ENCODE results near the gene WASF1.

WASF1 gene

DNA sequence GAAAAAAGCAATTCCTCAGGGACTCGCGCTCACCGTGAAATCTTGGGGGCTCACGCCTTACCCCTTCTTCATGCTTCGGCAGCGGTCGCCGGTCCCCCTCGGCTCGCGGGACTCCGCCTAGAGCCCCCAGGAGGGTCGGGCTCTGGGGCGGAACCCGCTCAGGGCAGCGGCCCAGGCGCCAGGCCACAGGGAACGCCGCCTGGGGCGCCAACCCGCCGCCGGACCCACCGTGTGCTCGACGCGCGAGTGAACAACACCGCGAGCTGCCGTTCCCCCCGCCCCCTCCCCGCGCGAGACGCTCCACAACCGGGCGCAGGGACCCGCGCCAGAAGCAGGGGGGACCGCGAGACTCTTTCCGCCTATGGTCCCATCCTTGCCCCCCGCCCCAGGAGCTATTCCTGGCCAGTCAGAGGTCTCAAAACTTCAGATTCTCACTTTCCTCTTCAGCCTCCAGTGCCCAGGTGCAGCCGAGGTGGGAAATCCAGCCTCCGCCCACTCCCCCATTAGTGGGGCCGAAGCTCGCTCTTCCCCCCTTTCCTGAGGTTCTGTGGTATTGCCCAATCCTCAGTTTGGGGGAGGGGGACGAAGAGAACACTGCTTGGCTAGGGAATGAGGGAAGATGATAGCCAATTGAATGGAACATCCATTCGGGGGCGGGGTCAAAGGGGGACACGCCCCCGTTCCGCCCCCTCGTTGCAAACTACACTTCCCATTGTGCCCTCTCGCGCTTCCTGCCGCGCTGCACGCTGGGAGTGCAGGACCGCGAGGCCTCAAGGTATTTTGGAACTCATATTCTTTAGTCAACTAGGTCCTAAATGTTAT is at the start of gene WASF1:
TSS of gene WASF1 (minus strand) at position 265 of the 822 bp plus-strand sequence. CDS start 52,069 bp downstream, outside the sequence.
- TF ChIP-seq, protein P1, sequence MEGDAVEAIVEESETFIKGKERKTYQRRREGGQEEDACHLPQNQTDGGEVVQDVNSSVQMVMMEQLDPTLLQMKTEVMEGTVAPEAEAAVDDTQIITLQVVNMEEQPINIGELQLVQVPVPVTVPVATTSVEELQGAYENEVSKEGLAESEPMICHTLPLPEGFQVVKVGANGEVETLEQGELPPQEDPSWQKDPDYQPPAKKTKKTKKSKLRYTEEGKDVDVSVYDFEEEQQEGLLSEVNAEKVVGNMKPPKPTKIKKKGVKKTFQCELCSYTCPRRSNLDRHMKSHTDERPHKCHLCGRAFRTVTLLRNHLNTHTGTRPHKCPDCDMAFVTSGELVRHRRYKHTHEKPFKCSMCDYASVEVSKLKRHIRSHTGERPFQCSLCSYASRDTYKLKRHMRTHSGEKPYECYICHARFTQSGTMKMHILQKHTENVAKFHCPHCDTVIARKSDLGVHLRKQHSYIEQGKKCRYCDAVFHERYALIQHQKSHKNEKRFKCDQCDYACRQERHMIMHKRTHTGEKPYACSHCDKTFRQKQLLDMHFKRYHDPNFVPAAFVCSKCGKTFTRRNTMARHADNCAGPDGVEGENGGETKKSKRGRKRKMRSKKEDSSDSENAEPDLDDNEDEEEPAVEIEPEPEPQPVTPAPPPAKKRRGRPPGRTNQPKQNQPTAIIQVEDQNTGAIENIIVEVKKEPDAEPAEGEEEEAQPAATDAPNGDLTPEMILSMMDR (IDR thresholded peaks at IDR 0.05; ENCODE audit: low read depth, low read length): no peak

DNA sequence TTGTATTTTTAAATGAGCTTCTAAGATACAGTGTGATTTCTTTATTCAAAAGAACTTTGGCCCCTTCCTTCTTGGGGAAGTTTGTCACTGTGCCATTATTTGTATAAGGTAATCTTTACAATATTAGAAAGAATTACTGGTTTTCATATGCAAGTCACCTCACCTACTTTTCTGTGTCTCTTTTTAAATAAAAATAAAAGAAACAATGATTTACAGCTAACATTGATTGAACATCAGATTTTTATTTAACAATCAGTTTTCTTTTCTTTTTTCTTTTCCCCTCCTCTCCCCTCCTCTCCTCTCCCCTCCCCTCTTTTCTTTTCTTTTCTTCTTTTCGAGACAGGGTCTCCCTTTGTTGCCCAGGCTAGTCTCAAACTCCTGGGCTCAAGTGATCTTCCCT is 46.8 kb upstream of the WASF1 start:
- DNase-seq (ENCODE audit: extremely low read depth, low read depth): no peak
- TF ChIP-seq, protein P1 (IDR thresholded peaks at IDR 0.05; ENCODE audit: low read depth, low read length): no peak

More for the DNA sequence above, at the start of gene WASF1:
- DNase-seq (ENCODE audit: extremely low read depth, low read depth): peak; percentile 97

DNA sequence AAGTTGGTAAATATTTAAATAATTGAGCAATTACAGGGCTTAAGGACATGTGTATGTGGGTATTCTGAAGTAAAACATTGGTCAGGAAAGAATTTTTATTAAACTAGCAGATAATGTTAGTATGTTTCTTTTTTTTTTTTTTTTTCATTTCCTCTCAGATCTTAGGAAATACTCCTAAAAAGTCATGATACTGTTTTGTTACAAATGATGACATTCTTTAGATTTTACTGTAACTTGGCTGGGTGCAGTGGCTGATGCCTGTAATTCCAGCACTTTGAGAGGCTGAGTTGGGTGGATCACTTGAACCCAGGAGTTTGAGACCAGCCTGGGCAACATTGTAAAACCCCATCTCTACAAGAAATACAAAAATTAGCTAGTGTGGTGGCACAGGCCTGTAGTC is 42.3 kb upstream of the WASF1 start:
- TF ChIP-seq, protein P1 (IDR thresholded peaks at IDR 0.05; ENCODE audit: low read depth, low read length): no peak
- no peak for DNase-seq (ENCODE audit: extremely low read depth, low read depth)

DNA sequence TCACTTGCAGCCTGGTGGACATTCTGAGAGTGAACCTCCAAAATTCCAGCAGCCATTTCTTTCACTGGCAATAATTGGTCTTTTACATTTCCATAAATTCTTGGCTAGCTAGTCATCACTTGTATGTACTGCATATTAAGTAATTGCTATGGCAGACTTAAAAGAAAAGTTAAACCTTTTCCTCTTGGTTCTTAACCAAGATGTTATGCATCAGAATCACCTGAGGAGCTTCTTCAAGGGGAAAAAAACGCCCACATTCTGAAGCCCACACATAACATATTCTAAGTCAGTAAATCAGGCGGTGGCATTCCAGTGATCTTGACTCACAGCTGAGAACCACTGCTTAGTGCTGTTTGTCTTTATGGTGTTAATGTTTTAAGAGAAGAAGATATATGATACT is 37.8 kb upstream of the WASF1 start:
- TF ChIP-seq, protein P1 (IDR thresholded peaks at IDR 0.05; ENCODE audit: low read depth, low read length): no peak
- no peak for DNase-seq (ENCODE audit: extremely low read depth, low read depth)

DNA sequence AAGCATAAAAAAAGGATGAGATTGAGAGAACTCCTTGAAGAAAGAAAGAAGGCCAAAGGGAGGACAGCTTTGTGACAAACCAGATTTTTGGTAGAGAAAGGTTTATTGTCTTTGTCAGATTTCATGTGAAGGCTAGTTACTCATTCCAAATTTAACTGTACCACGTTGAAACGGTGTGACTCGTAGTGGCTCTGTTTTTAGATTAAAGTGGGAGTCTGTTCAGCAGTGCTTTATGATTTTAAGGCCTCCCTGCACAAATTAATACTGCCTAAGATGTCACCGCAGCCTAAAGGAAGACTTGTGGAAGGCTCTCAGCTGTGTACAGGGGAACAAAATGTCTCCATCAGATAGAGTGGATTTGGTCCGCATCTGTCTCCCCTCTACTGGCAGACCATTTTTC is 36.7 kb upstream of the WASF1 start:
- DNase-seq (ENCODE audit: extremely low read depth, low read depth): no peak
- TF ChIP-seq, protein P1 (IDR thresholded peaks at IDR 0.05; ENCODE audit: low read depth, low read length): no peak

DNA sequence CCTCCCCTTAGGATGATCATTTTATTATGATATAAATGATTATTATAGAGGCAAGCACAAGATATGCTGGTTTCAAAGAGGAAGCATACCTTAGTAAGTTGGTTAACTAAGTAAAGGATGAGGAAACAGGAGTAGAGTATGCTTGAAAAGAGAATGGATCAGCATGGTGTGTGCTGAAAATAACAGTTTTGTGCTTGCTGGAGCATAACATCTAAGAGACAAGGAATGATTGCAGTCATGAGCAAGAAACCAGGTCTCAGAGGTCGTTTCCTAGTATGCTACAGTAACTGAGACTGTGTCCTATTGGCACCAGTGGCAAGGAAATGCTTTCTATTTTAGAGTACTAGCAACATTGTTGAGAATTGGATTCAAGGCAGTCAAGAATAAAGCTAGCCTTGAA is 34.9 kb upstream of the WASF1 start:
- TF ChIP-seq, protein P1 (IDR thresholded peaks at IDR 0.05; ENCODE audit: low read depth, low read length): no peak
- DNase-seq (ENCODE audit: extremely low read depth, low read depth): no peak

DNA sequence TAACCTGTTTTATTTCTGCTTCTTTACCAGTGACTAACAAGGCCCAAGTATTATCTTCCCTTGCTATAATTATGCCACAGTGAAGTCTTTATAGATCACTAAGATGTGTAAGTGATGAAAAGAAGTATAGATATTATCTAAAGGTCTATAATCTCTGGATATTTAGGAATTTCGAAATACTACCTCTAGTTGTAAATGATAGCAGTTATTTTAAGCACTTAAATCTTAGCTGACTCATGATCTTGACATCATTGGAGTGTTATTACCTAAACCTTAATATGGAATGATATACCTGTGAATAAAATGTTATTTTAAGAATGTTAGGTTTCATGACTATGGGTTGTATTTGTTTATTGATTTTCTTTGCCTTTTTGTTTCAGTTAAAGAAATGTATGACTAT is 32.3 kb upstream of the WASF1 start:
- TF ChIP-seq, protein P1 (IDR thresholded peaks at IDR 0.05; ENCODE audit: low read depth, low read length): no peak
- DNase-seq (ENCODE audit: extremely low read depth, low read depth): no peak
